ENCODE measurements around the gene PTGDS. TPM values are rescaled to one million over a fixed set of nuclear protein-coding genes. Genes with fewer than 3 reads are reported as not detected.

Gene PTGDS
- total RNA-seq, 1 experiment from 2014 or later: 1.1 TPM

DNA sequence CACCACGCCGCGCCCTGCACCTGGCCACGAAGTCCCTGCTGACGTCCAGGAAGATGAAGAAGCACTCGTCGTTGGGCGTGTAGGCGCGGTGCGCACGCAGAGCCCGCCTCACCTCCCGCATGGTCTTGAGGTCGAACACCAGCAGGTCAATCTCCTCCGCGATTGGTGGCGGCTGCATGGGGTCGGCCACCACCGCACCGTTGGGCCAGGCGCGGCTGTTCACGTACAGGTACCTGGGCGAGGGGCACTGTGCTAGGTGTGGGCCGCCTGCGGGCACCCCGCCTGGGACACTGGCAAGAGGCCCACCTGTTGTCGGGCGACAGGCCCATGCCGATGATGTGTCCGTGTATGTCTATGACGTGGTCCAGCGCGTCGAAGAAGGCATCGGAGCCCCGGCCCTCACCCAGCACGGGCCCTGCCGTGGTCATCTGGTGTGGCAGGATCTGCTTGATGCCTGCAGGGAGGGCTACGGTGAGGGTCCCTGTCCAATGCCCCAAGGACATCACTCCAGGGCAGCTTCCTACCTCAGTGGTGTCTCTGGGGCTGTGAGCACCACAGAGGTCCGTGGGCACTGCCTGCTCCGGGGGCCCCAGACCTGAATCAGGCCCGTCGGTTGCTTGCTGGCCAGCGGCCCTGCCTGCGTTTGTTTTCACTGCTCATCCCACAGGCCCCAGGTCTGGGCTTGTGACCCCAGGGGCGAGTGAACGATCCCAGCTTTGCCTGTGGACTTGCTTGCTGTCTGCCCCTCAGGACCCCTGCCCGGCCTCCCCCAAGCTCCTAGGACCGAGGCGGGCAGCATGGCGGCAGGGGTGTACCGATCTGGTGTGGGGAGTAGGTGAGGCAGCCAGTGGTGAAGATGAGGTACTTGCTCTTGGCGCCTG, 35.8 kb upstream of the PTGDS start:
- no TSS peak for BruUV-seq (replicated peaks)
- ChIA-PET CTCF (no interaction called here), POLR2A (interaction anchor here (0.6 kb wide), 1 partner anchor 29 kb away, joined by 3 read pairs; no protein-coding TSS in a partner anchor)
- H3K9me3 Mint-ChIP-seq (ENCODE audit: unreplicated experiment): no peaks in the 10 kb centered on the region
- H3K27ac Mint-ChIP-seq (ENCODE audit: low read depth, unreplicated experiment): no peak overlapping the region
- H3K4me1 Mint-ChIP-seq (ENCODE audit: insufficient read depth, unreplicated experiment): peaks cover 6% of the 10 kb centered on the region
- DNase-seq (ENCODE audit: unreplicated experiment): no peak
- H3K36me3 Mint-ChIP-seq (ENCODE audit: insufficient read depth, unreplicated experiment): peaks cover 41% of the 10 kb centered on the region
- H3K27me3 Mint-ChIP-seq (ENCODE audit: insufficient read depth, unreplicated experiment): no peaks in the 10 kb centered on the region
- TF ChIP-seq, protein P1, sequence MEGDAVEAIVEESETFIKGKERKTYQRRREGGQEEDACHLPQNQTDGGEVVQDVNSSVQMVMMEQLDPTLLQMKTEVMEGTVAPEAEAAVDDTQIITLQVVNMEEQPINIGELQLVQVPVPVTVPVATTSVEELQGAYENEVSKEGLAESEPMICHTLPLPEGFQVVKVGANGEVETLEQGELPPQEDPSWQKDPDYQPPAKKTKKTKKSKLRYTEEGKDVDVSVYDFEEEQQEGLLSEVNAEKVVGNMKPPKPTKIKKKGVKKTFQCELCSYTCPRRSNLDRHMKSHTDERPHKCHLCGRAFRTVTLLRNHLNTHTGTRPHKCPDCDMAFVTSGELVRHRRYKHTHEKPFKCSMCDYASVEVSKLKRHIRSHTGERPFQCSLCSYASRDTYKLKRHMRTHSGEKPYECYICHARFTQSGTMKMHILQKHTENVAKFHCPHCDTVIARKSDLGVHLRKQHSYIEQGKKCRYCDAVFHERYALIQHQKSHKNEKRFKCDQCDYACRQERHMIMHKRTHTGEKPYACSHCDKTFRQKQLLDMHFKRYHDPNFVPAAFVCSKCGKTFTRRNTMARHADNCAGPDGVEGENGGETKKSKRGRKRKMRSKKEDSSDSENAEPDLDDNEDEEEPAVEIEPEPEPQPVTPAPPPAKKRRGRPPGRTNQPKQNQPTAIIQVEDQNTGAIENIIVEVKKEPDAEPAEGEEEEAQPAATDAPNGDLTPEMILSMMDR (IDR thresholded peaks at IDR 0.05; ENCODE audit: unreplicated experiment): no peak
- intact Hi-C loops (cut with micrococcal nuclease): loop anchor here (10.0 kb wide), 1 partner anchor 97 kb away; the partner anchor contains the start of genes AJM1 and PHPT1
- no peak overlapping the region for H3K4me3 Mint-ChIP-seq (ENCODE audit: unreplicated experiment)

- BruUV-seq (replicated peaks): no TSS peak
- Mint-ChIP-seq H3K27me3 (ENCODE audit: insufficient read depth, unreplicated experiment) (no peaks in the 10 kb centered on the region), H3K4me1 (ENCODE audit: insufficient read depth, unreplicated experiment) (peaks cover 6% of the 10 kb centered on the region), H3K9me3 (ENCODE audit: unreplicated experiment) (no peaks in the 10 kb centered on the region), H3K4me3 (ENCODE audit: unreplicated experiment) (peak overlapping the region; percentile 70), H3K27ac (ENCODE audit: low read depth, unreplicated experiment) (no peak overlapping the region), H3K36me3 (ENCODE audit: insufficient read depth, unreplicated experiment) (peaks cover 41% of the 10 kb centered on the region)
- intact Hi-C loops (cut with micrococcal nuclease): loop anchor here (10.0 kb wide), 1 partner anchor 97 kb away; the partner anchor contains the start of genes AJM1 and PHPT1
- DNase-seq (ENCODE audit: unreplicated experiment): no peak
- CTCF ChIA-PET: no interaction called here
- TF ChIP-seq, protein P1 (IDR thresholded peaks at IDR 0.05; ENCODE audit: unreplicated experiment): no peak
- POLR2A ChIA-PET: interaction anchor here (0.6 kb wide), 1 partner anchor 30 kb away, joined by 3 read pairs; no protein-coding TSS in a partner anchor
These were observed 35.0 kb upstream of the PTGDS start for GRCh38 chr9:136942112-136942880.

- ChIA-PET CTCF (interaction anchor here (0.5 to 0.6 kb wide), 2 partner anchors 59 to 67 kb away, joined by 3 to 4 read pairs; no protein-coding TSS in a partner anchor), POLR2A (interaction anchor here (0.6 to 0.7 kb wide), 2 partner anchors 42 to 120 kb away, joined by 3 to 4 read pairs; no protein-coding TSS in a partner anchor)
- Mint-ChIP-seq H3K9me3 (ENCODE audit: unreplicated experiment) (no peaks in the 10 kb centered on the region), H3K4me1 (ENCODE audit: insufficient read depth, unreplicated experiment) (peaks cover 6% of the 10 kb centered on the region), H3K27ac (ENCODE audit: low read depth, unreplicated experiment) (no peak overlapping the region), H3K27me3 (ENCODE audit: insufficient read depth, unreplicated experiment) (no peaks in the 10 kb centered on the region), H3K4me3 (ENCODE audit: unreplicated experiment) (peak overlapping the region; percentile 70), H3K36me3 (ENCODE audit: insufficient read depth, unreplicated experiment) (peaks cover 35% of the 10 kb centered on the region)
- BruUV-seq (replicated peaks): no TSS peak
- intact Hi-C loops (cut with micrococcal nuclease): loop anchor here (10.0 kb wide), 1 partner anchor 98 kb away; the partner anchor contains the start of genes AJM1 and PHPT1
- TF ChIP-seq, protein P1 (IDR thresholded peaks at IDR 0.05; ENCODE audit: unreplicated experiment): no peak
- no peak for DNase-seq (ENCODE audit: unreplicated experiment)
These were observed 34.4 kb upstream of the PTGDS start for GRCh38 chr9:136942881-136943230.
